ENCODE measurements around the gene SH3GL1. TPM values are rescaled to one million over a fixed set of nuclear protein-coding genes. Genes with fewer than 3 reads are reported as not detected.

SH3GL1 gene
- total RNA-seq, 2 experiments from 2014 or later: 33.2 to 38.9 TPM

- H3K79me2 ChIP-seq (ENCODE audit: insufficient read depth, low read depth, low read length): peaks cover 18% of the 10 kb centered on the region; the same call in 1 of the 2 replicates
- H3K27ac ChIP-seq (ENCODE audit: low read depth, low read length, poor library complexity, severe bottlenecking): no peak overlapping the region
- no peak overlapping the region for H3K4me3 ChIP-seq (ENCODE audit: low read depth, low read length, poor library complexity, severe bottlenecking)
- H4K20me1 ChIP-seq (ENCODE audit: insufficient read depth, low read length): peaks cover 20% of the 10 kb centered on the region
- DNase-seq (ENCODE audit: low spot score): no peak
- POLR2A ChIA-PET: no interaction called here
- CTCF ChIA-PET (ENCODE audit: unreplicated experiment): no interaction called here
- no peaks in the 10 kb centered on the region for H3K9me3 ChIP-seq (ENCODE audit: low read length)
- H3K9me2 ChIP-seq (ENCODE audit: insufficient read depth, low read length): no peaks in the 10 kb centered on the region
- intact Hi-C loops (cut with micrococcal nuclease; ENCODE audit: unreplicated experiment): no loop called here
- no TSS peak for BruUV-seq (replicated peaks)
- no peaks in the 10 kb centered on the region for H3K36me3 ChIP-seq (ENCODE audit: insufficient read depth, low read length)
- peaks cover 54% of the 10 kb centered on the region for H3K4me1 ChIP-seq (ENCODE audit: insufficient read depth, low read length, poor library complexity, severe bottlenecking)
- H3K4me2 ChIP-seq (ENCODE audit: low read length): no peak overlapping the region
- no peak overlapping the region for H2AFZ ChIP-seq (ENCODE audit: low read length)
- TF ChIP-seq CTCF (conservative IDR thresholded peaks at IDR 0.05; ENCODE audit: low read length) (no peak), EZH2phosphoT487 (IDR thresholded peaks at IDR 0.05; ENCODE audit: borderline replicate concordance, low read depth, low read length) (no peak)
Observed at GRCh38 chr19:4373601-4374497, 26.5 kb downstream of the SH3GL1 start.

GRCh38 chr19:4373013-4373367 lies 27.4 kb downstream of the SH3GL1 start:
- DNase-seq (ENCODE audit: low spot score): no peak
- Histone ChIP-seq H3K79me2 (ENCODE audit: insufficient read depth, low read depth, low read length) (peaks cover 17% of the 10 kb centered on the region; the same call in 1 of the 2 replicates), H3K4me3 (ENCODE audit: low read depth, low read length, poor library complexity, severe bottlenecking) (no peak overlapping the region), H3K4me2 (ENCODE audit: low read length) (no peak overlapping the region), H3K9me3 (ENCODE audit: low read length) (no peaks in the 10 kb centered on the region), H3K36me3 (ENCODE audit: insufficient read depth, low read length) (no peaks in the 10 kb centered on the region; the same call in 1 of the 2 replicates), H3K27ac (ENCODE audit: low read depth, low read length, poor library complexity, severe bottlenecking) (no peak overlapping the region), H2AFZ (ENCODE audit: low read length) (no peak overlapping the region), H3K9me2 (ENCODE audit: insufficient read depth, low read length) (no peaks in the 10 kb centered on the region), H3K4me1 (ENCODE audit: insufficient read depth, low read length, poor library complexity, severe bottlenecking) (peaks cover 59% of the 10 kb centered on the region), H4K20me1 (ENCODE audit: insufficient read depth, low read length) (peaks cover 20% of the 10 kb centered on the region)
- intact Hi-C loops (cut with micrococcal nuclease; ENCODE audit: unreplicated experiment): no loop called here
- TF ChIP-seq CTCF (conservative IDR thresholded peaks at IDR 0.05; ENCODE audit: low read length): no peak
- no peak for TF ChIP-seq EZH2phosphoT487 (IDR thresholded peaks at IDR 0.05; ENCODE audit: borderline replicate concordance, low read depth, low read length)
- CTCF ChIA-PET (ENCODE audit: unreplicated experiment): no interaction called here
- POLR2A ChIA-PET: no interaction called here
- no TSS peak for BruUV-seq (replicated peaks)

All from OCI-LY7 (cell line).